ENCODE measurements around the gene CRADD. TPM values are rescaled to one million over a fixed set of nuclear protein-coding genes. Genes with fewer than 3 reads are reported as not detected.

The CRADD gene
- total and polyA plus RNA-seq, 2 donors (not counting 1 experiment from before 2014, with no cell fraction given), result 5.8 to 15.1 TPM

DNA sequence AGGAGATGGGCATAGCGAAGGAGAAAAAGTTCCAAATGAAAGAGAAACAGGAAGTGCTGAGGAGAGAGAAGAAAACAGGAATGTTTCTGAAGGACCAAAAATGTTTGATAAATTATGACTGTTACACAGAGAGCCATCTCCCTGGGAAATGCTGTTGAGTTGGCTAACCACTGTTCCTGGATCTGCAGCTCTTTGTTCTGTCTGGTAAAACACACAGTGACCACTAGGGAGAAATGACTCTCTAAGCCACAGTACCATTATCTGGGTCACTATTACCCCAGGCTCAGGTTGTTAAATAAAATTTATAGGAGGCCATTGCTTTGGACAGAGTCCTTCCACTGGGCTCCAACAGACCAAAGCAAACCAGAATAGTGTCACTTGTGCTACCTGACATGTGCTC lies 219.3 kb downstream of the CRADD start:
- Histone ChIP-seq H3K9ac (ENCODE audit: low read length) (no peak overlapping the region), H3K27me3 (replicated peaks in 1 of 4; ENCODE audit: control extremely low read depth in 1 of 4, control insufficient read depth in 3 of 4, insufficient read depth in 4 of 4, low read length in 3 of 4) (no peaks in the 10 kb centered on the region), H4K20me1 (ENCODE audit: control insufficient read depth, insufficient read depth, low read length, poor library complexity, severe bottlenecking) (no peaks in the 10 kb centered on the region), H3K36me3 (replicated peaks in 1 of 2; ENCODE audit: control extremely low read depth in 1 of 2, control insufficient read depth in 1 of 2, extremely low read depth in 1 of 2, insufficient read depth in 2 of 2, low read length in 1 of 2) (no peaks in the 10 kb centered on the region), H3K9me3 (ENCODE audit: control extremely low read depth in 1 of 3, control insufficient read depth in 2 of 3, insufficient read depth in 1 of 3, low read length in 2 of 3) (peaks cover 0 to 4% (median 0%) of the 10 kb centered on the region in 3 donors), H3K4me3 (ENCODE audit: control extremely low read depth in 1 of 5, extremely low read depth in 1 of 5, insufficient read depth in 1 of 5, low read depth in 2 of 5, low read length in 4 of 5) (no peak overlapping the region), H3K4me2 (replicated peaks; ENCODE audit: low read depth, low read length, poor library complexity, severe bottlenecking) (no peak overlapping the region), H3K4me1 (ENCODE audit: control insufficient read depth in 2 of 2, insufficient read depth in 2 of 2, low read length in 2 of 2) (no peaks in the 10 kb centered on the region), H3K27ac (ENCODE audit: low read length in 2 of 2) (no peak overlapping the region), H3K79me2 (ENCODE audit: control insufficient read depth, insufficient read depth, low read length) (no peaks in the 10 kb centered on the region), H2AFZ (ENCODE audit: insufficient read depth, low read depth, low read length, poor library complexity, severe bottlenecking) (no peak overlapping the region)
- intact Hi-C loops (cut with micrococcal nuclease), result no loop called here
- no peaks in the 10 kb centered on the region for H3K9me3 Mint-ChIP-seq (ENCODE audit: insufficient read depth)
- DNase-seq (no peak), ATAC-seq (ENCODE audit: low read depth) (no peak)
- TF ChIP-seq CTCF (IDR thresholded peaks at IDR 0.05) (no peak), EZH2 (IDR thresholded peaks at IDR 0.05; ENCODE audit: borderline replicate concordance, insufficient read depth, low read depth, low read length, poor library complexity, severe bottlenecking) (no peak)
- ChIA-PET CTCF (no interaction called here), POLR2A (no interaction called here)
- peaks cover 10% of the 10 kb centered on the region for H3K27me3 Mint-ChIP-seq
- WGBS (ENCODE audit: insufficient coverage), result 100% methylated on average over 1 of the region's 1 CpG
- no peak overlapping the region for H3K4me3 Mint-ChIP-seq
- H3K4me1 Mint-ChIP-seq, result no peaks in the 10 kb centered on the region
- H3K27ac Mint-ChIP-seq, result no peak overlapping the region

GRCh38 chr12:93896952-93897351 lies 219.8 kb downstream of the CRADD start:
- no peak for TF ChIP-seq EZH2 (IDR thresholded peaks at IDR 0.05; ENCODE audit: borderline replicate concordance, insufficient read depth, low read depth, low read length, poor library complexity, severe bottlenecking)
- TF ChIP-seq CTCF (IDR thresholded peaks at IDR 0.05), result no peak
- POLR2A ChIA-PET, result no interaction called here
- no peaks in the 10 kb centered on the region for H4K20me1 ChIP-seq (ENCODE audit: control insufficient read depth, insufficient read depth, low read length, poor library complexity, severe bottlenecking)
- CTCF ChIA-PET, result no interaction called here
- ATAC-seq (ENCODE audit: low read depth) (no peak), DNase-seq (no peak)
- no peak overlapping the region for H3K27ac ChIP-seq (ENCODE audit: low read length in 2 of 2)
- H3K9ac ChIP-seq (ENCODE audit: low read length), result no peak overlapping the region
- no peaks in the 10 kb centered on the region for H3K4me1 Mint-ChIP-seq
- no peaks in the 10 kb centered on the region for H3K36me3 ChIP-seq (replicated peaks in 1 of 2; ENCODE audit: control extremely low read depth in 1 of 2, control insufficient read depth in 1 of 2, extremely low read depth in 1 of 2, insufficient read depth in 2 of 2, low read length in 1 of 2)
- WGBS (ENCODE audit: insufficient coverage), result 100% methylated on average over 4 of the region's 6 CpGs
- H2AFZ ChIP-seq (ENCODE audit: insufficient read depth, low read depth, low read length, poor library complexity, severe bottlenecking), result no peak overlapping the region
- intact Hi-C loops (cut with micrococcal nuclease), result no loop called here
- no peaks in the 10 kb centered on the region for H3K4me1 ChIP-seq (ENCODE audit: control insufficient read depth in 2 of 2, insufficient read depth in 2 of 2, low read length in 2 of 2)
- H3K9me3 ChIP-seq (ENCODE audit: control extremely low read depth in 1 of 3, control insufficient read depth in 2 of 3, insufficient read depth in 1 of 3, low read length in 2 of 3), result peaks cover 0 to 4% (median 0%) of the 10 kb centered on the region in 3 donors
- no peaks in the 10 kb centered on the region for H3K79me2 ChIP-seq (ENCODE audit: control insufficient read depth, insufficient read depth, low read length)
- no peaks in the 10 kb centered on the region for H3K27me3 ChIP-seq (replicated peaks in 1 of 4; ENCODE audit: control extremely low read depth in 1 of 4, control insufficient read depth in 3 of 4, insufficient read depth in 4 of 4, low read length in 3 of 4)
- no peaks in the 10 kb centered on the region for H3K9me3 Mint-ChIP-seq (ENCODE audit: insufficient read depth)
- H3K27ac Mint-ChIP-seq, result no peak overlapping the region
- no peak overlapping the region for H3K4me3 Mint-ChIP-seq
- H3K4me3 ChIP-seq (ENCODE audit: control extremely low read depth in 1 of 5, extremely low read depth in 1 of 5, insufficient read depth in 1 of 5, low read depth in 2 of 5, low read length in 4 of 5), result no peak overlapping the region
- H3K4me2 ChIP-seq (replicated peaks; ENCODE audit: low read depth, low read length, poor library complexity, severe bottlenecking), result no peak overlapping the region
- peaks cover 10% of the 10 kb centered on the region for H3K27me3 Mint-ChIP-seq
